Mucosa of rectum (tissue), 2 donors: ENCODE data around the gene TSC22D3.

Experiments used
- H3K27ac ChIP-seq, 2 donors: one replicate each; pipeline ENCODE4 v1.7.0; 2013; ENCODE audit warnings: inconsistent platforms in 2 of 2, low read depth in 2 of 2, low read length in 2 of 2
- H3K27me3 ChIP-seq, 2 donors: one replicate each; pipeline ENCODE4 v1.7.0; 2013; ENCODE audit warnings: low read length in 2 of 2; ENCODE audit not compliant: control insufficient read depth in 2 of 2, insufficient read depth in 2 of 2
- H3K36me3 ChIP-seq, 2 donors: one replicate each; pipeline ENCODE4 v1.7.0; 2013; ENCODE audit warnings: low read length in 2 of 2; ENCODE audit not compliant: control insufficient read depth in 2 of 2, insufficient read depth in 2 of 2
- H3K4me1 ChIP-seq, 2 donors: one replicate each; pipeline ENCODE4 v1.7.0; 2013; ENCODE audit warnings: low read length in 2 of 2, mild to moderate bottlenecking in 1 of 2; ENCODE audit not compliant: control insufficient read depth in 2 of 2, insufficient read depth in 2 of 2
- H3K4me3 ChIP-seq, 2 donors: one replicate each; pipeline ENCODE4 v1.7.0; 2013; ENCODE audit warnings: low read length in 2 of 2
- H3K9ac ChIP-seq, 2 donors: one replicate each; pipeline ENCODE4 v1.7.0; 2013; ENCODE audit warnings: low read length in 2 of 2, low read depth in 1 of 2, mild to moderate bottlenecking in 1 of 2
- H3K9me3 ChIP-seq, 2 donors: one replicate each; pipeline ENCODE4 v1.7.0; 2013; ENCODE audit warnings: low read length in 2 of 2; ENCODE audit not compliant: control insufficient read depth in 2 of 2
- donor health status: healthy.
- donor health status: Normal muscosa, but diverticular disease.

Gene TSC22D3

DNA sequence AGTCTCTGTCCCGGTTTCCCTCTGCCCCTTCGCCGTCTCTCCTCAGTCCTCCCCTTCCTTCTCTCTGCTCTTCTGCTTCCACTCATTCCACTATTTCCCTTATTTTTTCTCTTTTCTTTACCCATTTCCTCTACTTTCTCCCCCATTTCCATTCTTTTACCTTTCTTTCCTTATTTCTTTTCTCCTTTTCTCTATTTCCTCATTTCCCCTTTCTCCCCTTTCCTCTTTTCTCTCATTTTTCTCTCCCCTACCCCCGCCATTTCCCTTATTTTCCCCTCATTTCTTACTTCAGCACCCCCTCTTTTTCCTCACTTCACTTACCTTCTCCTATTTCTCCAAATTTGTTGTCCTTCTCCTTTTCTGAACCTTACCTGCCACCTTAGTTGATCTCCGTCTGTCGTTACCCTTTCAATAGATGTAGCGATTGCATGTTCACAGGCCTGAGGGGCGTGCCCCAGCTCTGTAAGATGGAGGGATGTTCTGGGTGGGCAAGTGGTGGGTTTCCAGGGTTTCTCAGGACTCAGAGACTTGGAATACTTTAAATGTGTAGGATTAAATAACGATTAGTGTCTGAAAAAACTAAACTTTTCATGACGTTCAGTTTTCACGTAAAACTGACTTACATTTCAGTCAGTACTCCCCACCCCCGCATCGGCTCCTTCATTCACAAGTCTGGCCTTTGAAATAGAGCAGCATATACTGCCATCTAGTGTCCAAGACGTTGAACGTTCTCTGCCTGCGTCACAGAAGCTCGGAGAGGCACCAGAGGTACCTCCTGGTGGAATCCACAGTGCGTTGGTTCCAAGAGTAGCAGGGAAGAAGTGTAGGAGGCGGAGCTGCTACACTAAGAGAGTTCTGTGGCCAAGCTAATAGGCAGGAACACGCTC is 1.3 kb upstream of the TSC22D3 start:
- Histone ChIP-seq H3K4me3 (peak overlapping the region; percentile 62 to 72), H3K9ac (peak overlapping the region; percentile 54 to 74), H3K9me3 (no peaks in the 10 kb centered on the region), H3K27me3 (peaks cover 0 to 4% of the 10 kb centered on the region in 2 donors), H3K27ac (peak overlapping the region; percentile 5 to 38), H3K36me3 (no peaks in the 10 kb centered on the region), H3K4me1 (peaks cover 0 to 16% of the 10 kb centered on the region in 2 donors)

DNA sequence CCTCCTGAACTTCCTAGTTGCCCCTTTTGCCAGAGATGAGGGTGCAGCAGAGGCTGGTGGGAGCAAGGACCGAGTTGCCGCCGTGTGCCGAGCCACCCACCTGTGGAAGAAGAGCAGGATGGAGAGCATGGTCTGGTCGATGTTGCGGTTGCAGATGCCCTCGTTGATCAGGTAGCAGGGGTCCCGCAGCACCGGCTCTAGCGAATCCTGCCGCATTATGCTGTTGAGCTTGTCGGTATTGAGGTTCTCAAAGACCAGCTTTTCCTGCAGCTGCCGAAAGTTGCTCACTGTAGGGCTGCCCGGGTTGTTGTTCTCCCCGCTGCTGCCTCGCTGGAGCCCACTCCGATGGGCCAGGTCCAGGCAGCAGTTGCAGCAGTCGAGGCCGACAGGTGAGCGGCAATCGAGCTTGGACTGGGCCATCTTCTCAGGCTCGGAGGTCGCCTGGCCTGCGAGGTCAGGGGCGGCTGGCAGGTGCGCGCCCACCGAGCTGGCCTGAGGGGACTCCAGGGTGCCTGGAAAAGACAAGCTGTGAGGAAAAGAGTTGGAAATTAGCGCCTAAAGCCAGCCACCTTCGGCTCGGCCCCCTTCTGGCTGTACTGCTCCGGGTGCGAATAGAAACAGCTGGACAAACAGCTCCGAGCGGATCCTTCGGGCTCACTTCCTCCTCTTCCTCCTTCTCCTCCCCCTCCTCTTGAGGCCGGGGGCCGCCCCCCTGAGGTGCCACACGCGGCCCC is 420 bp downstream of the TSC22D3 start:
- peak overlapping the region; percentile 49 to 74 for H3K9ac ChIP-seq
- H3K27ac ChIP-seq: peak overlapping the region; percentile 11 to 21
- no peaks in the 10 kb centered on the region for H3K36me3 ChIP-seq

DNA sequence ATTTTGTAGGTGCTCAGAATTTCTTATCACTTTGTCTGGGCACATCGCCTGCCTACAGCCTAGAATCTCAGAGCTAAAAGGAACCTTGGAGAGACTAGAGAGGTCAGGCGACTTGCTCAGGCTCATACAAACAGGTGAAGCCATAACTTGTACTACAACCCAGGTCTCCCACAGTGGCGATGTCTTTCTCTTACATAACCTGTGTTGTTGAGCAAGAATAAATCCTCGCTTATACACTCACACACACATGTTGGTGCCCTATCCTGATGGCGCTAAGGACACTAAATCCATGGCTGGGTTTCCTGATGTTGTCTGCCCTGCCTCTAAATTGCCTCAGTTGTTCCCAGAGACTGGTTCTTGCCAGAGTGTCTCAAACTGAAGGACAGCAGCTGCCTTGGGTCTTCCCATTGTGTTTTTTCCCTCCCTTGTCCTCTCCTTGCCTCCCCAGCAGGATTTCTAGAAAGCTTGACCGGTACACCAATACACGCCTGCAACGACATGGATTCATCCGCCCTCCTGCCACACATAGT is 1.6 kb downstream of the TSC22D3 start:
- Histone ChIP-seq H3K9ac (peak overlapping the region in 1 of 2 donors; percentile 6), H3K4me3 (no peak overlapping the region), H3K27me3 (peaks cover 0 to 4% of the 10 kb centered on the region in 2 donors), H3K9me3 (no peaks in the 10 kb centered on the region), H3K27ac (no peak overlapping the region), H3K4me1 (peaks cover 0 to 16% of the 10 kb centered on the region in 2 donors), H3K36me3 (no peaks in the 10 kb centered on the region)

More for the DNA sequence above, 420 bp downstream of the TSC22D3 start:
- H3K4me3 ChIP-seq: peak overlapping the region; percentile 62 to 72
- peaks cover 0 to 16% of the 10 kb centered on the region in 2 donors for H3K4me1 ChIP-seq
- H3K27me3 ChIP-seq: peaks cover 0 to 4% of the 10 kb centered on the region in 2 donors
- no peaks in the 10 kb centered on the region for H3K9me3 ChIP-seq

DNA sequence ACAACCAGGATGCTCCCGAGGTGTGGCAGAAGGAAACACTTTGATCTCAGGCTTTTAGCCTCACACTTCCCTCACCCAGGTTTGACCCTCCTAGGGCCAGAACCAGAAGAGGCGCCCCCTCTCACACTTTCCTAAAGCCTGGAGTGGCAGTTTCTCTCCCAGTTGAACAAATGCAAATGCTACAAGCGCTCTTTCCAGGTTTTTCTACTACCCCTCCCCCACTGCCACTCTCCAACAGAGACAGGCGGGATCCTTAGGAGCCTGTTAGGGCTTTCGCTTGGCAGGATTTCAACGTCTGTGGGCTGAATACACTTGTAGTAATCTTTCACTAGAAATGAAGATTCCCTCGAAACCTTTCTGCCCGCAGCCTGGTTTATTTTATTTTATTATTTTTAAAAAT is 2.4 kb downstream of the TSC22D3 start:
- no peak overlapping the region for H3K4me3 ChIP-seq
- H3K9me3 ChIP-seq: no peaks in the 10 kb centered on the region
- H3K4me1 ChIP-seq: peaks cover 0 to 16% of the 10 kb centered on the region in 2 donors
- no peaks in the 10 kb centered on the region for H3K36me3 ChIP-seq
- no peak overlapping the region for H3K27ac ChIP-seq
- no peak overlapping the region for H3K9ac ChIP-seq
- peaks cover 0 to 3% of the 10 kb centered on the region in 2 donors for H3K27me3 ChIP-seq

DNA sequence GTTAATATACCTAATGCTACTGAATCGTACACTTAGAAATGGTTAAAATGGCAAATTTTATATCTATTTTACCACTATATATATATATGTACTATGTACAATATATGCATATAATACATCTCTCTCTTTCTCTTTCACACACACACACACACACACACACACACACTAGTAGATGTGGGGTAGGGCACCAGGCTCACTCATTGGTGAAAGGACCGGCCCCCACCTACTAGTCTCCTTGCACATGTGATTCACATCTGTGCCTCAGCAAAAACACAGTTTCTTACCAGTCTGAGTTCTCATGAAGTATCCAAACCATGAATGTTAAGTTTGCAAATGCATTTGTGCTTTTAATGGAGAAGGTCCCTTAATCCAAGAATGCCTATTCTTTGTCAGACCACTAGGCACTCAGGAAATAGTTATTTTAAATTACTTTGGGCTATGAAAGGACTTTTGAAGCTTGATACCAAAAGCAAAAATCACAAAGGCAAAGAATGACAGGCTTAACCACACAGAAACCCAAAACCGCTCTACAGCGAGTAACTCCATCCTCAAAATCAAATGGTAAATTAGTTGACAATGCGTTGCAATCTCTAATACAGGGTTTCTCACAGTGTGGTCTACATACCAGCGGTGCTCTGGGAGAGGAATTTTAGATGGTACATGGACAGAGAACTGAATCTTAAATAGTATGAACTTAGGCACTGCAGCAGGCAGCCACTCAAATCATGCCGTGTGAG is 5.8 kb downstream of the TSC22D3 start:
- Histone ChIP-seq H3K4me1 (peaks cover 0 to under 1% of the 10 kb centered on the region in 2 donors), H3K9ac (no peak overlapping the region), H3K27ac (no peak overlapping the region), H3K9me3 (no peaks in the 10 kb centered on the region), H3K4me3 (no peak overlapping the region), H3K36me3 (no peaks in the 10 kb centered on the region), H3K27me3 (peaks cover 0 to 2% of the 10 kb centered on the region in 2 donors)

DNA sequence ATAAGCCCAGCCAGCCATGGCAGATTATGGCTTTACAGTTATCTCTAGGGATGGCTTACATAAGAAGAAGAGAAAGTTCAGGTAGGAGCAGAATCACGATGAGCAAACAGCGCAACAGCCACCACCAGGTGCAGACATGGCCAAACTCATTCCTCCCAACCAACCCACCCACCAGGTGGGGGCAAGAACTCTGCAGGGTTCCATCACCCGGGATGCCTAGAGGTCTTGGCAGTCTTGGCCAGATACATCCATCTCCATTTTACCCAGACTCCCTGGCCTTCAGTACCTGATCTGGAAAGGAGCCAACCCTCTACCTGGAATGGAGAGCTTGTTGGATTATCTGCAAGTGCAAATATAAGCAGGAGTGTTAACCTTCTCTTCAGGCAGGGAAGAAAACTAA is 7.5 kb downstream of the TSC22D3 start:
- no peak overlapping the region for H3K4me3 ChIP-seq
- no peaks in the 10 kb centered on the region for H3K36me3 ChIP-seq
- H3K27me3 ChIP-seq: peaks cover 0 to 2% of the 10 kb centered on the region in 2 donors
- H3K9ac ChIP-seq: no peak overlapping the region
- H3K4me1 ChIP-seq: no peaks in the 10 kb centered on the region
- no peak overlapping the region for H3K27ac ChIP-seq
- no peaks in the 10 kb centered on the region for H3K9me3 ChIP-seq

DNA sequence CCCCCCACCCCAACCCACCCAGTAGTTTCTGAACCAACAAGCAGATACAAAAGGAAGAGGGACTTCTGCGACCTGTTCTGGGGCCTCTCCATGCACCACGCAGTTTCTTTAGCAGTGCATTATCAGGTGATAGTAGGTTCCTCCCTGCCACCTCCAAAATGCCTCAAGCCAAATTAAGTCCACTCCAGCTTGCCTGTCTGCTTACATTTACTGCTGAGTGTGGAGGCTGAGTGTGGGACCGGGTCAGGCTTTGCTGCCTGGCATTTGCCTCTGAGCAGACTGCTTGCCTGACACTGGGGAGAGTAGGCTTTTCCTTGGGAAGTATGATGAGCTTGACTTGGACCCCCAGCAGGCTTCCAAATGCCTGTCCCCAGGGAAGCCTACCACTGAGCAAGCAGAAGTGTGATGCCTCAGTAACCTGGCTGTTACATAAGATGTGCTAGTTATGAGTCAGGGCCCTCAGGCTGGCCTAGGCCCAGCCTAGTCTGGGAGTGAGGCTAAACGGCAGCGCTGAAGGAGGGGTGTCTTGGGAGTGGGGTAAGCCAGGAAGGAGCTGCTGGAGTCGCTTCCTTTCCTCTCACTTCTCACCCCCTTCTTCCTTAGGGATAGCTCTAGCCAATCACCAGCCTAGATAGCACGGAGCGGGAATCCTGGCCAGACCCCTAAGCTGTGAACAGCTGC is 9.0 kb downstream of the TSC22D3 start:
- Histone ChIP-seq H3K4me1 (no peaks in the 10 kb centered on the region), H3K9ac (no peak overlapping the region), H3K4me3 (no peak overlapping the region), H3K27ac (peak overlapping the region in 1 of 2 donors; percentile 49), H3K9me3 (no peaks in the 10 kb centered on the region), H3K36me3 (no peaks in the 10 kb centered on the region), H3K27me3 (peaks cover 0 to 2% of the 10 kb centered on the region in 2 donors)

DNA sequence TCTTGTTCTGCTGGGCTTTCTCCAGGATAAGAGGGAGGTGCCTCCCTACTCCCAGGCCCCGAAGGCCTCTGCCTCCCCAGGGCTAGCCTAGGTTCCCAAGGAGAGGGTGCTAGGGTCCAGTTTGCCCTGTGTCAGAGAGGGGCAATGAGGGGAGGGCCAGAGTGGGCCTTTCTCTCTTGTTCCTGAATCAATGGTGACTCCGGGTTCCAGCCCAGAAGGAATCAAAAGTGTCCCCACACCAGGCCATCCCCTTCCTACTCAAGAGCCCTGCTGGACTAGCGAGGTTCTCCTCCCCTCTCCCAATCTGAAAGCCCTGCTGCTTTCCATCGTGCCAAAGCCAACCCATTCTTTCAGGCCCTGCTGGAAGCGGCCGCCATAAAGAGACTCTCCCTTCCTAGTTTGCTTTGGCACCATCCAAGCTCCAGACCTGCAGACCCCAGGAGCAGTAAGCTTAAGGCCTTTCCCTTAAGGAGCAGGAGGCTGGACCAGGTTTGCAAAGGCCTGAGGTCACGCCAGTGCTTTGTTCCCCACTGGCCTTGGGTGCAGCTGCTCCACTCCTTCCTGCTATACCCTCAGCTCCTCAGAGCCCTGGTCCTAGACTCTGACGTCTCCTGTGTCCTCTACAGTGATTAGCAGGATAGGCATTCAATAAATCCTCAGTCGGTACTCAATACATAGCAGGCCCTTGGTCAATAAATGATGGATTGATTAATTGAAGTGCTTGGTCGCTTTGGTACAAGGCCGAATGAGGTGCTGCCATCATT is 10.6 kb downstream of the TSC22D3 start:
- no peaks in the 10 kb centered on the region for H3K9me3 ChIP-seq
- no peaks in the 10 kb centered on the region for H3K4me1 ChIP-seq
- no peak overlapping the region for H3K4me3 ChIP-seq
- no peak overlapping the region for H3K27ac ChIP-seq
- H3K36me3 ChIP-seq: no peaks in the 10 kb centered on the region
- no peak overlapping the region for H3K9ac ChIP-seq
- H3K27me3 ChIP-seq: peaks cover 0 to 2% of the 10 kb centered on the region in 2 donors

DNA sequence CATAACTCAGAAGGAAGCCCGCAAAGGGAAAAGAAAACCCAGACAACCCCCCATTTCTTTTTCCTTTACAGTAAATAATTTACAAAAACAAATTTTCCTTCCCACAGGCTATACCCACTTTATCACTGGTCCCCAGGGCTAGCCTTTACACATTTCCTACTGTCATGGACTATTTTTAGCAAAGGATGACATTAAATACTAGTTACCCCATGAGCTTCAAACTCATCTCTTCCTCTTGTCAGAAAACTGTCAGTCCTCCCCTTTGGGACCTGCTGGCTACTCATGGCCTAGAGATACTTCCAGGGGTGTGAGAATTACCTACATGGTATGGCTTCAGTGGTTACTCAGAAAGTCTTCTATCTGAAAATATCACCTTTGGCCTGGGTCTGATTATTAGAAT is 11.9 kb downstream of the TSC22D3 start:
- no peak overlapping the region for H3K9ac ChIP-seq
- peaks cover 0 to 2% of the 10 kb centered on the region in 2 donors for H3K27me3 ChIP-seq
- H3K4me3 ChIP-seq: no peak overlapping the region
- H3K4me1 ChIP-seq: no peaks in the 10 kb centered on the region
- no peaks in the 10 kb centered on the region for H3K9me3 ChIP-seq
- no peaks in the 10 kb centered on the region for H3K36me3 ChIP-seq
- no peak overlapping the region for H3K27ac ChIP-seq
